Fibroblast of lung (primary cell): Measurements from ENCODE around the gene ITM2C.

Source experiments
- EZH2 ChIP-seq: IDR thresholded peaks from 2 replicates; pipeline ENCODE4 v1.5.1; 2012; ENCODE audit warnings: low read length, control low read depth, mild to moderate bottlenecking; ENCODE audit errors: missing control alignments
- TF ChIP-seq, protein P1 (sequence below), 2 donors: IDR thresholded peaks in 1 of 2; conservative IDR thresholded peaks in 1 of 2; 1 replicate in 1 of 2; 2 replicates in 1 of 2; pipeline ENCODE4 v1.5.1; 2011 to 2012; ENCODE audit warnings: low read length in 2 of 2, control low read depth in 1 of 2, inconsistent platforms in 1 of 2, low read depth in 1 of 2, mild to moderate bottlenecking in 1 of 2

DNA sequence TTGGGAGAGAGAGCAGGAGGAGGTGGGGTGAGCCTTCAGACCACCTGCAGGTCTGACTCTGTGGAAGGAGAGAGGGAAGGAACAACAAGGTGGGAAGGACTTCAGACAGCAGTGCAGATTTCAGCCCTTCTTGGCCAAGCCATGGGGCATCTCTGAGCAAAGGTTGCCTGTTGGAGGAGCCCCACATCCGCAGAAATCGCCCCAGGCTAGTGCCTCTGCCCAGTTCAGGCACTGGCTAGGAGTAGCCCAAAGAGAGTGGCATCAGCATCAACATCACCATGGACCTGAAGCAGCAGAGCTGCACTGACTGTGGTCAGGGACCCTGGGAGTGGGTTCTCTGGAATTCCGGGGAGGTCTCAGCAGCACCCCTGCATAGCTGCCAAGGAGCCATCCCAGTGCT lies 50.1 kb downstream of the ITM2C start:
- TF ChIP-seq, protein P1, sequence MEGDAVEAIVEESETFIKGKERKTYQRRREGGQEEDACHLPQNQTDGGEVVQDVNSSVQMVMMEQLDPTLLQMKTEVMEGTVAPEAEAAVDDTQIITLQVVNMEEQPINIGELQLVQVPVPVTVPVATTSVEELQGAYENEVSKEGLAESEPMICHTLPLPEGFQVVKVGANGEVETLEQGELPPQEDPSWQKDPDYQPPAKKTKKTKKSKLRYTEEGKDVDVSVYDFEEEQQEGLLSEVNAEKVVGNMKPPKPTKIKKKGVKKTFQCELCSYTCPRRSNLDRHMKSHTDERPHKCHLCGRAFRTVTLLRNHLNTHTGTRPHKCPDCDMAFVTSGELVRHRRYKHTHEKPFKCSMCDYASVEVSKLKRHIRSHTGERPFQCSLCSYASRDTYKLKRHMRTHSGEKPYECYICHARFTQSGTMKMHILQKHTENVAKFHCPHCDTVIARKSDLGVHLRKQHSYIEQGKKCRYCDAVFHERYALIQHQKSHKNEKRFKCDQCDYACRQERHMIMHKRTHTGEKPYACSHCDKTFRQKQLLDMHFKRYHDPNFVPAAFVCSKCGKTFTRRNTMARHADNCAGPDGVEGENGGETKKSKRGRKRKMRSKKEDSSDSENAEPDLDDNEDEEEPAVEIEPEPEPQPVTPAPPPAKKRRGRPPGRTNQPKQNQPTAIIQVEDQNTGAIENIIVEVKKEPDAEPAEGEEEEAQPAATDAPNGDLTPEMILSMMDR (conservative IDR thresholded peaks at IDR 0.05 in 1 of 2, IDR thresholded peaks at IDR 0.05 in 1 of 2; ENCODE audit: low read depth in 1 of 2, low read length in 2 of 2): no peak
- no peak for TF ChIP-seq EZH2
